ENCODE results near the gene HS6ST3. TPM values are rescaled to one million over a fixed set of nuclear protein-coding genes. Genes with fewer than 3 reads are reported as not detected.

Gene HS6ST3
- total and polyA plus RNA-seq, 2 of the 13 experiments (the other 11 are each of a cell fraction or from before 2014, with no cell fraction given) = not detected

DNA sequence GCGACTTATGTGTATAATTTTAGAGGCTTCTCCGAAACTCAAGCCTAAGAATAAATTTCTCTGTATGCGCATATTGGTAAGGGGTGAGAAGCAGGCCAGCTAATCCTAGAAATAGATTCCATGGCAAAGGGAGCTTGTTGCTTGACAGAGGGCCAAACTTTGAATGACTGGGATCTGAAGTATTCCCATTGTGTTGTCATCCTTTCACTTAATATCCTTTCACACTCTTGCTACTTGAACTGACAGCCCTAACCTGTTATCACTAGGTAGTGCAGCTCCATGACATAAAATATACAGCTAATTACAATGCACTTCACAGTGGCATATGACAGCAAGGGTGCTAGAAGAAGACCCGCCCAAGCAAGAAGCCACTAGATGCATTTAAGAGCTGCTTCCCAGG lies 594.6 kb downstream of the HS6ST3 start:
- DNase-seq (ENCODE audit: low spot score) (no peak), FAIRE-seq (no peak), ATAC-seq (no peak)
- in situ Hi-C loops (cut with HindIII; ENCODE audit: extremely low pct_ligation_motif_present, low pct_unique_long_range_greater_than_20kb) = no loop called here
- no peaks in the 10 kb centered on the region for H3K27me3 ChIP-seq (ENCODE audit: control insufficient read depth in 1 of 2, insufficient read depth in 2 of 2, low read length in 2 of 2)
- no TSS peak for BruUV-seq (replicated peaks)
- CTCF ChIA-PET (ENCODE audit: low intra/inter-chr PET ratio, low total read pairs) = no interaction called here
- H3K4me3 ChIP-seq (replicated peaks in 1 of 3; ENCODE audit: insufficient read depth in 1 of 3, low read depth in 2 of 3, low read length in 3 of 3) = no peak overlapping the region
- H3K27ac ChIP-seq (ENCODE audit: extremely low read length, insufficient read depth, low read length) = no peak overlapping the region
- TF ChIP-seq, protein P1, sequence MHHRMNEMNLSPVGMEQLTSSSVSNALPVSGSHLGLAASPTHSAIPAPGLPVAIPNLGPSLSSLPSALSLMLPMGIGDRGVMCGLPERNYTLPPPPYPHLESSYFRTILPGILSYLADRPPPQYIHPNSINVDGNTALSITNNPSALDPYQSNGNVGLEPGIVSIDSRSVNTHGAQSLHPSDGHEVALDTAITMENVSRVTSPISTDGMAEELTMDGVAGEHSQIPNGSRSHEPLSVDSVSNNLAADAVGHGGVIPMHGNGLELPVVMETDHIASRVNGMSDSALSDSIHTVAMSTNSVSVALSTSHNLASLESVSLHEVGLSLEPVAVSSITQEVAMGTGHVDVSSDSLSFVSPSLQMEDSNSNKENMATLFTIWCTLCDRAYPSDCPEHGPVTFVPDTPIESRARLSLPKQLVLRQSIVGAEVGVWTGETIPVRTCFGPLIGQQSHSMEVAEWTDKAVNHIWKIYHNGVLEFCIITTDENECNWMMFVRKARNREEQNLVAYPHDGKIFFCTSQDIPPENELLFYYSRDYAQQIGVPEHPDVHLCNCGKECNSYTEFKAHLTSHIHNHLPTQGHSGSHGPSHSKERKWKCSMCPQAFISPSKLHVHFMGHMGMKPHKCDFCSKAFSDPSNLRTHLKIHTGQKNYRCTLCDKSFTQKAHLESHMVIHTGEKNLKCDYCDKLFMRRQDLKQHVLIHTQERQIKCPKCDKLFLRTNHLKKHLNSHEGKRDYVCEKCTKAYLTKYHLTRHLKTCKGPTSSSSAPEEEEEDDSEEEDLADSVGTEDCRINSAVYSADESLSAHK (CRISPR knock-in tag; IDR thresholded peaks at IDR 0.05; ENCODE audit: borderline replicate concordance) = no peak
- TF ChIP-seq ATF7-NPFF (CRISPR knock-in tag; IDR thresholded peaks at IDR 0.05; ENCODE audit: low read depth) (no peak), KDM5A (IDR thresholded peaks at IDR 0.05; ENCODE audit: borderline replicate concordance, low read length) (no peak), ZNF777 (CRISPR knock-in tag; IDR thresholded peaks at IDR 0.05) (no peak), ZNF614 (CRISPR knock-in tag; IDR thresholded peaks at IDR 0.05; ENCODE audit: borderline replicate concordance) (no peak), ARID2 (CRISPR knock-in tag; IDR thresholded peaks at IDR 0.05; ENCODE audit: borderline replicate concordance) (no peak)
- intact Hi-C loops (cut with micrococcal nuclease; ENCODE audit: unreplicated experiment) = no loop called here
- H3K36me3 ChIP-seq (replicated peaks in 1 of 2; ENCODE audit: control insufficient read depth in 1 of 2, insufficient read depth in 2 of 2, low read length in 2 of 2) = no peaks in the 10 kb centered on the region
- H3K4me1 ChIP-seq (ENCODE audit: insufficient read depth, low read length) = no peaks in the 10 kb centered on the region
- no peak overlapping the region for H3K9ac ChIP-seq (ENCODE audit: insufficient read depth, low read depth, low read length)
- H3K79me2 ChIP-seq (ENCODE audit: insufficient read depth, low read length) = no peaks in the 10 kb centered on the region
- H2AFZ ChIP-seq (ENCODE audit: low read length) = no peak overlapping the region
- no peaks in the 10 kb centered on the region for H4K20me1 ChIP-seq (ENCODE audit: insufficient read depth, low read length)
- H3K9me3 ChIP-seq (ENCODE audit: low read length) = no peaks in the 10 kb centered on the region
- WGBS (ENCODE audit: low lambda C conversion rate) = 14% methylated on average over 4 of the region's 4 CpGs
- H3K4me2 ChIP-seq (ENCODE audit: low read depth, low read length) = no peak overlapping the region
- POLR2A ChIA-PET = no interaction called here

DNA sequence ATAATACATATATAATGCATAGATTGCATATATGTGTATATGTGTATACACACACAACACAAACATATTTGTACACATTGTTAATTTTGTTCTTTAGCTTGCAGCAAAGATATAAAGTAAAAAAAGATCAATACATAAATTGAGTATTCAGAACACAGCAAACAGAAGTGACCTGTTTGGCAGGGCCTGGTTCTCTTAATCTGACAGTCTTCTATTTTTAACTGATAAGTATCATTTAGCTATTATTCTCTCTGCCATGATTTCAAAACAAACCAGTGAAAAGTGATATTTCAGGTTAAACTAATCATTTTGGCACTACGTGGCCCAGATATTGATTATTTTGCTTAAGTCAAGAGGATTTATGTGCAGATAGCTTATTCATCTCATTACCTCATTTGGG lies 595.0 kb downstream of the HS6ST3 start:
- DNase-seq (ENCODE audit: low spot score) = no peak
- intact Hi-C loops (cut with micrococcal nuclease; ENCODE audit: unreplicated experiment) (no loop called here), in situ Hi-C loops (cut with HindIII; ENCODE audit: extremely low pct_ligation_motif_present, low pct_unique_long_range_greater_than_20kb) (no loop called here)
- FAIRE-seq = no peak
- Histone ChIP-seq H3K4me1 (ENCODE audit: insufficient read depth, low read length) (no peaks in the 10 kb centered on the region), H3K79me2 (ENCODE audit: insufficient read depth, low read length) (no peaks in the 10 kb centered on the region), H3K4me2 (ENCODE audit: low read depth, low read length) (no peak overlapping the region), H3K27ac (ENCODE audit: extremely low read length, insufficient read depth, low read length) (no peak overlapping the region), H3K9ac (ENCODE audit: insufficient read depth, low read depth, low read length) (no peak overlapping the region), H4K20me1 (ENCODE audit: insufficient read depth, low read length) (no peaks in the 10 kb centered on the region), H3K36me3 (replicated peaks in 1 of 2; ENCODE audit: control insufficient read depth in 1 of 2, insufficient read depth in 2 of 2, low read length in 2 of 2) (no peaks in the 10 kb centered on the region), H2AFZ (ENCODE audit: low read length) (no peak overlapping the region), H3K9me3 (ENCODE audit: low read length) (no peaks in the 10 kb centered on the region), H3K4me3 (replicated peaks in 1 of 3; ENCODE audit: insufficient read depth in 1 of 3, low read depth in 2 of 3, low read length in 3 of 3) (no peak overlapping the region), H3K27me3 (ENCODE audit: control insufficient read depth in 1 of 2, insufficient read depth in 2 of 2, low read length in 2 of 2) (no peaks in the 10 kb centered on the region)
- ChIA-PET CTCF (ENCODE audit: low intra/inter-chr PET ratio, low total read pairs) (no interaction called here), POLR2A (no interaction called here)
- no peak for ATAC-seq
- TF ChIP-seq SETDB1 (CRISPR knock-in tag; IDR thresholded peaks at IDR 0.05; ENCODE audit: borderline replicate concordance) (no peak), ZFY (CRISPR knock-in tag; IDR thresholded peaks at IDR 0.05) (no peak), PCBP2 (optimal IDR thresholded peaks at IDR 0.05; ENCODE audit: low read depth, low read length, poor library complexity, severe bottlenecking) (no peak), ZNF230 (CRISPR knock-in tag; IDR thresholded peaks at IDR 0.05) (no peak), KLF6 (CRISPR knock-in tag; IDR thresholded peaks at IDR 0.05) (no peak), SMAD1 (CRISPR knock-in tag; IDR thresholded peaks at IDR 0.05; ENCODE audit: borderline replicate concordance, low read depth) (no peak)
- no TSS peak for BruUV-seq (replicated peaks)
- 3% methylated on average over 1 of the region's 1 CpG for WGBS (ENCODE audit: low lambda C conversion rate)
